ENCODE results near the gene YRDC. TPM values are rescaled to one million over a fixed set of nuclear protein-coding genes. Genes with fewer than 3 reads are reported as not detected.

YRDC gene
- 65.5 and 67.4 TPM in 2 replicates for total RNA-seq (2014; rRNA removed; shearing (Covaris generic))
- 44.1 and 51.0 TPM in 2 replicates for polyA plus RNA-seq (2015; cell fraction: cytosol; rRNA removed)
- polyA plus RNA-seq (2015; cell fraction: nucleus; rRNA removed), result 25.7 TPM in 2 replicates

- peak; percentile 87 for DNase-seq (ENCODE audit: low read depth)
Measured at GRCh38 chr1:37807555-37808368, at the start of gene YRDC, which contains the start of gene C1orf122. Gene YRDC (minus strand): TSS chr1:37808208. CDS start chr1:37808180, 28 bp downstream. Gene C1orf122 (plus strand): TSS chr1:37807790. CDS start chr1:37808405, 615 bp downstream.

GRCh38 chr1:37854406-37854805 is 46.4 kb upstream of the YRDC start:
- DNase-seq (ENCODE audit: low read depth), result no peak

GRCh38 chr1:37853157-37853556 is 45.1 kb upstream of the YRDC start:
- no peak for DNase-seq (ENCODE audit: low read depth)

GRCh38 chr1:37851782-37852210 is 43.8 kb upstream of the YRDC start:
- DNase-seq (ENCODE audit: low read depth), result peak; percentile 54

- DNase-seq (ENCODE audit: low read depth), result no peak
Measured at GRCh38 chr1:37851262-37851661, 43.3 kb upstream of the YRDC start.

- no peak for DNase-seq (ENCODE audit: low read depth)
Measured at GRCh38 chr1:37850352-37850955, 42.4 kb upstream of the YRDC start.

- no peak for DNase-seq (ENCODE audit: low read depth)
Measured at GRCh38 chr1:37849480-37849879, 41.5 kb upstream of the YRDC start.

GRCh38 chr1:37846647-37847339 is 38.8 kb upstream of the YRDC start:
- no peak for DNase-seq (ENCODE audit: low read depth)

- DNase-seq (ENCODE audit: low read depth), result no peak
Measured at GRCh38 chr1:37845786-37846185, 37.8 kb upstream of the YRDC start.

- no peak for DNase-seq (ENCODE audit: low read depth)
Measured at GRCh38 chr1:37845049-37845646, 37.1 kb upstream of the YRDC start.

GRCh38 chr1:37844536-37844935 is 36.5 kb upstream of the YRDC start:
- DNase-seq (ENCODE audit: low read depth), result no peak

GRCh38 chr1:37841652-37842051 is 33.6 kb upstream of the YRDC start:
- DNase-seq (ENCODE audit: low read depth), result no peak

- DNase-seq (ENCODE audit: low read depth), result no peak
Measured at GRCh38 chr1:37840711-37841110, 32.7 kb upstream of the YRDC start.

GRCh38 chr1:37839676-37840075 is 31.7 kb upstream of the YRDC start:
- no peak for DNase-seq (ENCODE audit: low read depth)

- DNase-seq (ENCODE audit: low read depth), result no peak
Measured at GRCh38 chr1:37836788-37837187, 28.8 kb upstream of the YRDC start.

- DNase-seq (ENCODE audit: low read depth), result no peak
Measured at GRCh38 chr1:37831809-37832208, 23.8 kb upstream of the YRDC start.

- DNase-seq (ENCODE audit: low read depth), result no peak
Measured at GRCh38 chr1:37831109-37831508, 23.1 kb upstream of the YRDC start.

GRCh38 chr1:37828410-37829074 is 20.5 kb upstream of the YRDC start:
- no peak for DNase-seq (ENCODE audit: low read depth)

GRCh38 chr1:37825506-37825905 is 17.5 kb upstream of the YRDC start:
- DNase-seq (ENCODE audit: low read depth), result no peak

- no peak for DNase-seq (ENCODE audit: low read depth)
Measured at GRCh38 chr1:37824001-37824400, 16.0 kb upstream of the YRDC start.

Data from HT1080 (cell line).